H1 (cell line): ENCODE measurements around the gene ERO1B. TPM values are rescaled to one million over a fixed set of nuclear protein-coding genes. Genes with fewer than 3 reads are reported as not detected.

ENCODE experiments used
- CTCF ChIA-PET: fragments of 300-600 bp; sonication (Branson Sonifier 250); formaldehyde crosslinking; loops from one replicate; lab custom pipeline; 2021; ENCODE audit not compliant: partially characterized antibody; lab: Charles Lee
- POLR2A ChIA-PET: fragments of 300-600 bp; sonication (Branson Sonifier 250); formaldehyde crosslinking; loops from one replicate; lab custom pipeline; 2021; ENCODE audit warnings: inconsistent platforms; ENCODE audit not compliant: partially characterized antibody; lab: Charles Lee
- DNase-seq, 2 experiments: peaks; one replicate each; pipeline versions ENCODE4 v3.0.0 to v3.0.0-alpha.2; 2010 to 2022; ENCODE audit warnings: low spot score in 2 of 2, low read depth in 1 of 2, mixed read lengths in 1 of 2
- FAIRE-seq: peaks from 2 replicates; lab custom pipeline; 2011; peaks lifted over from hg19 to GRCh38; lab: Jason Lieb, UNC
- H2AFZ ChIP-seq: 2 replicates; pipeline ENCODE4 v1.8.1; 2012; ENCODE audit warnings: low read length, inconsistent platforms
- H2AK5ac ChIP-seq: 2 replicates; pipeline ENCODE4 v1.6.1; 2013; ENCODE audit warnings: low read depth, low read length
- H2BK120ac ChIP-seq: replicated peaks from 2 replicates; pipeline ENCODE3; 2013; ENCODE audit warnings: low read depth, low read length, inconsistent platforms
- H2BK12ac ChIP-seq: 2 replicates; pipeline ENCODE4 v1.6.1; 2013; ENCODE audit warnings: low read depth, low read length
- H2BK15ac ChIP-seq: 2 replicates; pipeline ENCODE4 v1.6.1; 2013; ENCODE audit warnings: low read length
- H2BK20ac ChIP-seq: 2 replicates; pipeline ENCODE4 v1.6.1; 2013; ENCODE audit warnings: low read length
- H2BK5ac ChIP-seq: 2 replicates; pipeline ENCODE4 v1.6.1; 2013; ENCODE audit warnings: low read depth, low read length
- H3K14ac ChIP-seq: 2 replicates; pipeline ENCODE4 v1.6.1; 2013; ENCODE audit warnings: inconsistent platforms; ENCODE audit not compliant: insufficient read length
- H3K18ac ChIP-seq: 2 replicates; pipeline ENCODE4 v1.6.1; 2013; ENCODE audit warnings: low read length; ENCODE audit errors: extremely low read depth
- H3K23ac ChIP-seq: 2 replicates; pipeline ENCODE4 v1.6.1; 2013; ENCODE audit warnings: inconsistent platforms; ENCODE audit not compliant: insufficient read length
- H3K23me2 ChIP-seq: 2 replicates; pipeline ENCODE4 v1.6.1; 2013; ENCODE audit warnings: low read depth, low read length
- H3K27ac ChIP-seq: 2 replicates; pipeline ENCODE4 v1.6.1; 2011; ENCODE audit warnings: low read depth, low read length, inconsistent platforms
- H3K27me3 ChIP-seq, 4 experiments: replicated peaks in 1 of 4; 1 replicate in 1 of 4; 2 replicates in 3 of 4; pipeline versions ENCODE4 v1.6.1 to v1.8.1; 2011 to 2013; ENCODE audit warnings: low read length in 3 of 4, mild to moderate bottlenecking in 3 of 4, inconsistent platforms in 2 of 4, mixed read lengths in 2 of 4, moderate library complexity in 1 of 4; ENCODE audit not compliant: control insufficient read depth in 3 of 4, insufficient read depth in 3 of 4; ENCODE audit errors: extremely low read depth in 1 of 4
- H3K36me3 ChIP-seq, 4 experiments: 2 replicates each; pipeline versions ENCODE4 v1.6.1 to v1.8.1; 2011 to 2013; ENCODE audit warnings: mild to moderate bottlenecking in 4 of 4, low read length in 3 of 4, moderate library complexity in 2 of 4, control low read depth in 1 of 4, inconsistent platforms in 1 of 4; ENCODE audit not compliant: insufficient read depth in 4 of 4, control insufficient read depth in 2 of 4
- H3K4ac ChIP-seq: replicated peaks from 2 replicates; pipeline ENCODE3; 2013; ENCODE audit warnings: low read length, low read depth, mixed read lengths, inconsistent platforms; ENCODE audit not compliant: insufficient read length
- H3K4me1 ChIP-seq, 4 experiments: replicated peaks in 1 of 4; 1 replicate in 1 of 4; 2 replicates in 3 of 4; pipeline versions ENCODE4 v1.6.1 to v1.8.1; 2011 to 2013; ENCODE audit warnings: low read length in 3 of 4, inconsistent platforms in 2 of 4, mixed read lengths in 1 of 4; ENCODE audit not compliant: insufficient read depth in 4 of 4, control insufficient read depth in 3 of 4
- H3K4me2 ChIP-seq, 2 experiments: 2 replicates each; pipeline versions ENCODE4 v1.6.1 to v1.8.1; 2011 to 2013; ENCODE audit warnings: low read depth in 2 of 2, low read length in 2 of 2, control low read depth in 1 of 2, inconsistent platforms in 1 of 2, mild to moderate bottlenecking in 1 of 2; ENCODE audit not compliant: insufficient read depth in 1 of 2
- H3K4me3 ChIP-seq, 4 experiments: fragments of 200-600, 300-600 bp in 1 of 4; sonication (generic), shearing (Covaris generic), sonication (Bioruptor Twin) in 1 of 4; 2 replicates each; pipeline versions ENCODE4 v1.5.1 to v1.8.1; 2011 to 2016; ENCODE audit warnings: low read length in 4 of 4, low read depth in 3 of 4, control low read depth in 2 of 4, inconsistent platforms in 2 of 4, mild to moderate bottlenecking in 2 of 4, mixed read lengths in 1 of 4, moderate library complexity in 1 of 4; ENCODE audit not compliant: insufficient read depth in 2 of 4; ENCODE audit errors: extremely low read depth in 1 of 4
- H3K56ac ChIP-seq: replicated peaks from 2 replicates; pipeline ENCODE3; 2013; ENCODE audit warnings: low read depth, mild to moderate bottlenecking, mixed read lengths, low read length, inconsistent platforms; ENCODE audit not compliant: insufficient read length
- H3K79me1 ChIP-seq: 2 replicates; pipeline ENCODE4 v1.6.1; 2013; ENCODE audit warnings: low read depth, low read length, control low read depth
- H3K79me2 ChIP-seq, 2 experiments: 2 replicates each; pipeline versions ENCODE4 v1.6.1 to v1.8.1; 2012 to 2013; ENCODE audit warnings: low read length in 2 of 2, mild to moderate bottlenecking in 2 of 2, inconsistent platforms in 1 of 2; ENCODE audit not compliant: insufficient read depth in 2 of 2, control insufficient read depth in 1 of 2
- H3K9ac ChIP-seq, 4 experiments: replicated peaks in 1 of 4; 1 replicate in 1 of 4; 2 replicates in 3 of 4; pipeline versions ENCODE4 v1.6.1 to v1.8.1; 2011 to 2013; ENCODE audit warnings: low read depth in 3 of 4, low read length in 3 of 4, control low read depth in 2 of 4, mild to moderate bottlenecking in 2 of 4, moderate library complexity in 2 of 4, inconsistent platforms in 1 of 4; ENCODE audit errors: extremely low read depth in 1 of 4
- H3K9me3 ChIP-seq, 2 experiments: 2 replicates each; pipeline versions ENCODE4 v1.6.1 to v1.8.1; 2012 to 2013; ENCODE audit warnings: mild to moderate bottlenecking in 2 of 2, moderate library complexity in 2 of 2, control low read depth in 1 of 2, inconsistent platforms in 1 of 2, low read depth in 1 of 2, low read length in 1 of 2, mixed read lengths in 1 of 2; ENCODE audit not compliant: insufficient read depth in 2 of 2
- H4K20me1 ChIP-seq, 2 experiments: replicated peaks in 1 of 2; 2 replicates each; pipeline versions ENCODE3 to v1.8.1; 2011 to 2013; ENCODE audit warnings: inconsistent platforms in 2 of 2, low read length in 2 of 2, mild to moderate bottlenecking in 1 of 2; ENCODE audit not compliant: insufficient read depth in 2 of 2, control insufficient read depth in 1 of 2
- H4K5ac ChIP-seq: 2 replicates; pipeline ENCODE4 v1.6.1; 2013; ENCODE audit warnings: low read length, low read depth, mixed read lengths, inconsistent platforms; ENCODE audit not compliant: insufficient read length
- H4K8ac ChIP-seq: 2 replicates; pipeline ENCODE4 v1.8.0; 2013; ENCODE audit warnings: mild to moderate bottlenecking, moderate library complexity, low read length, inconsistent platforms; ENCODE audit not compliant: insufficient read depth; ENCODE audit errors: extremely low read depth
- H4K91ac ChIP-seq: replicated peaks from 2 replicates; pipeline ENCODE3; 2013; ENCODE audit warnings: low read length, mixed read lengths, inconsistent platforms; ENCODE audit not compliant: insufficient read length
- CHD1 ChIP-seq: IDR thresholded peaks from 2 replicates; pipeline ENCODE4 v1.6.1; 2012; ENCODE audit warnings: low read depth, low read length, improper control_type of control experiment
- CREB1 ChIP-seq: IDR thresholded peaks from 2 replicates; pipeline ENCODE4 v1.6.1; 2012; ENCODE audit warnings: inconsistent platforms
- EGR1 ChIP-seq: IDR thresholded peaks from 2 replicates; pipeline ENCODE4 v1.6.1; 2011; ENCODE audit warnings: low read depth, low read length, borderline replicate concordance
- FOSL1 ChIP-seq: IDR thresholded peaks from 2 replicates; pipeline ENCODE4 v1.6.1; 2011; ENCODE audit warnings: mild to moderate bottlenecking, low read depth, low read length, moderate library complexity; ENCODE audit not compliant: insufficient read depth
- GABPA ChIP-seq: IDR thresholded peaks from 2 replicates; pipeline ENCODE4 v1.6.1; 2011; ENCODE audit warnings: mild to moderate bottlenecking, low read length, moderate library complexity, borderline replicate concordance; ENCODE audit not compliant: insufficient read depth
- HDAC6 ChIP-seq: IDR thresholded peaks from one replicate; pipeline ENCODE4 v1.7.1; 2012; ENCODE audit warnings: low read depth, mild to moderate bottlenecking, inconsistent platforms, low read length, moderate library complexity
- KDM5A ChIP-seq: fragments of 200-600 bp; IDR thresholded peaks from 2 replicates; pipeline ENCODE4 v1.7.1; 2012; ENCODE audit warnings: mild to moderate bottlenecking, low read length, inconsistent platforms, mixed read lengths
- MAX ChIP-seq: IDR thresholded peaks from 2 replicates; pipeline ENCODE4 v1.6.1; 2012; ENCODE audit warnings: inconsistent platforms
- POLR2AphosphoS5 ChIP-seq: IDR thresholded peaks from 2 replicates; pipeline ENCODE4 v1.6.1; 2011; ENCODE audit warnings: low read depth, low read length
- SAP30 ChIP-seq: fragments of 300-600 bp; sonication (generic); IDR thresholded peaks from 2 replicates; pipeline ENCODE4 v1.7.1; 2012; ENCODE audit warnings: low read length, moderate library complexity, mild to moderate bottlenecking, inconsistent platforms; ENCODE audit not compliant: insufficient read depth, insufficient replicate concordance
- SUZ12 ChIP-seq: fragments of 200-600 bp; sonication (generic); IDR thresholded peaks from 2 replicates; pipeline ENCODE4 v1.6.1; 2012; ENCODE audit warnings: mild to moderate bottlenecking, inconsistent platforms, low read length, moderate library complexity, mixed read lengths
- USF2 ChIP-seq: IDR thresholded peaks from 2 replicates; pipeline ENCODE4 v1.6.1; 2011; ENCODE audit warnings: low read length, improper control_type of control experiment
- WGBS, 2 experiments: shearing (Covaris generic) in 1 of 2; methylation state at CpG; one replicate each; pipeline versions ENCODE4 v1.1.6 to v1.1.7; 2013 to 2015; ENCODE audit warnings: low lambda C conversion rate in 2 of 2, mixed read lengths in 2 of 2, inconsistent platforms in 1 of 2, low coverage in 1 of 2, missing lambda C conversion rate in 1 of 2; ENCODE audit not compliant: insufficient replicate concordance in 2 of 2, insufficient coverage in 1 of 2, insufficient read length in 1 of 2; ENCODE audit errors: extremely low coverage in 1 of 2, missing lambda C conversion rate in 1 of 2; 5-methylcytosine and 5-hydroxymethylcytosine counted together
- polyA plus RNA-seq, 7 experiments: library from polyadenylated mRNA; depleted of rRNA in 3 of 7; stranded (reverse) in 5 of 7; unstranded in 2 of 7; fragments of >200 nt in 5 of 7; fragments of 200-250 nt in 2 of 7; gene quantifications; 1 replicate in 5 of 7; 2 replicates in 1 of 7; 4 replicates in 1 of 7; pipeline versions ENCODE4 v1.2.1 to v1.2.3, GENCODE V29; 2011 to 2013; ENCODE audit warnings: missing spikeins in 2 of 7, mixed read lengths in 2 of 7
- total RNA-seq: library from RNA; stranded (reverse); fragmentation: NEBNext Ultra II Directional; extraction: Animal tissue kit (Norgen Biotek cat#: 25700); gene quantifications from 2 replicates; pipeline ENCODE4 v1.2.1, GENCODE V29; 2021

ERO1B gene
- total and polyA plus RNA-seq, 2 of the 8 experiments (the other 6 are each of a cell fraction or from before 2014, with no cell fraction given) = 0.74 to 5.6 TPM

- peak overlapping the region; percentile 49 to 79 (median 60); a peak in 6 of 8 replicates for H3K4me3 ChIP-seq
- H2BK15ac ChIP-seq = no peak overlapping the region
- FAIRE-seq (no peak), DNase-seq (no peak)
- H3K14ac ChIP-seq = no peak overlapping the region
- H3K23me2 ChIP-seq = peaks cover 11% of the 10 kb centered on the region; the same call in 1 of the 2 replicates
- H3K79me1 ChIP-seq = no peaks in the 10 kb centered on the region
- H4K5ac ChIP-seq = no peak overlapping the region
- H2AFZ ChIP-seq = no peak overlapping the region
- H4K20me1 ChIP-seq = no peaks in the 10 kb centered on the region
- no peak overlapping the region for H2BK5ac ChIP-seq
- no peak overlapping the region for H3K23ac ChIP-seq
- POLR2A ChIA-PET = interaction anchor here (0.6 to 1.7 kb wide), 9 partner anchors 14 to 592 kb away, joined by 3 to 5 read pairs (median 3); no protein-coding TSS in a partner anchor
- H3K36me3 ChIP-seq = no peaks in the 10 kb centered on the region
- CTCF ChIA-PET = interaction anchor here (0.9 to 1.5 kb wide), 4 partner anchors 110 to 179 kb away, joined by 3 to 5 read pairs (median 4); no protein-coding TSS in a partner anchor
- H3K27ac ChIP-seq = no peak overlapping the region
- no peak for TF ChIP-seq GABPA
- no peak for TF ChIP-seq USF2
- no peak for TF ChIP-seq CHD1
- no peak for TF ChIP-seq EGR1
- TF ChIP-seq SUZ12 = no peak
- no peak for TF ChIP-seq KDM5A
- TF ChIP-seq POLR2AphosphoS5 = no peak
- no peak for TF ChIP-seq SAP30
- TF ChIP-seq FOSL1 = no peak
- no peak for TF ChIP-seq CREB1
- no peak for TF ChIP-seq MAX
- no peak for TF ChIP-seq HDAC6
- no peaks in the 10 kb centered on the region for H3K79me2 ChIP-seq
- no peak overlapping the region for H4K91ac ChIP-seq
- H4K8ac ChIP-seq = no peak overlapping the region
- no peak overlapping the region for H2BK20ac ChIP-seq
- H2BK12ac ChIP-seq = no peak overlapping the region
- H2BK120ac ChIP-seq = no peak overlapping the region
- no peak overlapping the region for H3K4ac ChIP-seq
- H3K4me2 ChIP-seq = peak overlapping the region; percentile 70 to 95; a peak in 3 of 4 replicates
- 91% methylated on average over 2 of the region's 2 CpGs; no CpG with 5 or more reads in 1 of the 2 experiments for WGBS, 2 experiments
- no peak overlapping the region for H3K18ac ChIP-seq
- H3K9ac ChIP-seq = no peak overlapping the region
- no peak overlapping the region for H3K56ac ChIP-seq
- no peak overlapping the region for H2AK5ac ChIP-seq
- peaks cover 0 to 7% (median 3%) of the 10 kb centered on the region in 4 experiments; a peak in 2 of 7 replicates for H3K4me1 ChIP-seq
- H3K9me3 ChIP-seq = no peaks in the 10 kb centered on the region
- H3K27me3 ChIP-seq = peaks cover 3 to 11% (median 7%) of the 10 kb centered on the region in 4 experiments
These were observed 961 bp upstream of the ERO1B start for GRCh38 chr1:236282719-236283118.
